ENCODE results near the gene LSP1.

GRCh38 chr11:1829039-1829820 lies 23.7 kb upstream of the LSP1 start:
- TF ChIP-seq CTCF (IDR thresholded peaks at IDR 0.05 in 8 of 11, conservative IDR thresholded peaks at IDR 0.05 in 3 of 11) (no peak), POLR2AphosphoS5 (IDR thresholded peaks at IDR 0.05) (no peak), POLR2A (IDR thresholded peaks at IDR 0.05) (no peak)
